ENCODE data around the gene DGKH. TPM values are rescaled to one million over a fixed set of nuclear protein-coding genes. Genes with fewer than 3 reads are reported as not detected.

Gene DGKH
- total and polyA plus RNA-seq, 9 of the 15 experiments (the other 6 are each of a cell fraction or from before 2014, with no cell fraction given): 0.38 to 4.4 (median 3.1) TPM

GRCh38 chr13:42048342-42048683 lies at the start of gene DGKH (continued):
- TF ChIP-seq KDM4B (IDR thresholded peaks at IDR 0.05; ENCODE audit: borderline replicate concordance in 2 of 2, low read depth in 1 of 2): no peak
- no peak for TF ChIP-seq ZNF12 (CRISPR knock-in tag; IDR thresholded peaks at IDR 0.05)
- no peak for TF ChIP-seq MXD1 (CRISPR knock-in tag; IDR thresholded peaks at IDR 0.05; ENCODE audit: borderline replicate concordance, poor library complexity, severe bottlenecking)
- no peak for TF ChIP-seq MAX (CRISPR knock-in tag; IDR thresholded peaks at IDR 0.05)
- TF ChIP-seq POLR2B (IDR thresholded peaks at IDR 0.05; ENCODE audit: low read depth, partially characterized antibody): no peak
- TF ChIP-seq GTF2F1 (IDR thresholded peaks at IDR 0.05; ENCODE audit: low read depth, low read length): no peak
- no peak for TF ChIP-seq ZNF146 (CRISPR knock-in tag; IDR thresholded peaks at IDR 0.05; ENCODE audit: unreplicated experiment)
- TF ChIP-seq RHOXF2B (CRISPR knock-in tag; conservative IDR thresholded peaks at IDR 0.05): no peak
- TF ChIP-seq SMARCC2 (IDR thresholded peaks at IDR 0.05; ENCODE audit: low read depth): no peak
- TF ChIP-seq E2F5 (CRISPR knock-in tag; IDR thresholded peaks at IDR 0.05): no peak
- TF ChIP-seq ATF4 (CRISPR knock-in tag; IDR thresholded peaks at IDR 0.05): no peak
- TF ChIP-seq ZBTB7A (IDR thresholded peaks at IDR 0.05; ENCODE audit: borderline replicate concordance, control insufficient read depth, low read depth, low read length): peak; percentile 77; the same call in 1 of the 2 replicates
- peak; percentile 62; the same call in 1 of the 2 replicates for TF ChIP-seq POLR2G (IDR thresholded peaks at IDR 0.05; ENCODE audit: low read depth, low read length)
- no peak for TF ChIP-seq SUPT5H (IDR thresholded peaks at IDR 0.05)
- TF ChIP-seq FOXP1 (CRISPR knock-in tag; IDR thresholded peaks at IDR 0.05): no peak
- peak in 1 of 2 experiments; percentile 4 for TF ChIP-seq E2F6 (IDR thresholded peaks at IDR 0.05; ENCODE audit: borderline replicate concordance in 1 of 2, extremely low read depth in 1 of 2, insufficient read depth in 1 of 2, insufficient read length in 1 of 2, low read depth in 1 of 2, low read length in 1 of 2, poor library complexity in 1 of 2, severe bottlenecking in 1 of 2)
- TF ChIP-seq PCBP1 (IDR thresholded peaks at IDR 0.05; ENCODE audit: low read depth, low read length, poor library complexity, severe bottlenecking): peak; percentile 28
- TF ChIP-seq SMARCA4 (IDR thresholded peaks at IDR 0.05): no peak
- no peak for TF ChIP-seq TCFL5 (CRISPR knock-in tag; conservative IDR thresholded peaks at IDR 0.05)
- no peak for TF ChIP-seq ZBTB33 (CRISPR knock-in tag; IDR thresholded peaks at IDR 0.05)
- TF ChIP-seq ARID2 (IDR thresholded peaks at IDR 0.05): no peak
- TF ChIP-seq NR0B1 (IDR thresholded peaks at IDR 0.05; ENCODE audit: partially characterized antibody): no peak

All from K562 (cell line).